Psoas muscle (tissue), 8 donors: ENCODE results near the gene GATAD1. TPM values are rescaled to one million over a fixed set of nuclear protein-coding genes. Genes with fewer than 3 reads are reported as not detected.
A peak's percentile ranks its signal among the peaks of the same experiment; 100 is the strongest.

ENCODE experiments used
- ATAC-seq, 4 donors: fragments of 200-7000 bp; cut with Tn5 transposase; one replicate each; pipeline ENCODE4 v1.9.1; 2020; ENCODE audit warnings: moderate library complexity in 3 of 4, mild to moderate bottlenecking in 2 of 4
- DNase-seq, 2 donors: peaks; one replicate each; pipeline ENCODE4 v3.0.0-alpha.2; 2020
- H3K27ac ChIP-seq: fragments of 200-600 bp; one replicate; pipeline ENCODE4 v1.8.0; 2022
- H3K27me3 ChIP-seq, 3 donors: fragments of 200-600 bp in 1 of 3; one replicate each; pipeline versions ENCODE4 v1.6.1 to v1.8.0; 2013 to 2022; ENCODE audit warnings: low read length in 2 of 3, mild to moderate bottlenecking in 2 of 3, moderate library complexity in 1 of 3; ENCODE audit not compliant: insufficient read depth in 3 of 3
- H3K36me3 ChIP-seq, 2 donors: fragments of 200-600 bp in 1 of 2; one replicate each; pipeline versions ENCODE4 v1.6.1 to v1.8.0; 2013 to 2022; ENCODE audit warnings: low read depth in 1 of 2, mild to moderate bottlenecking in 1 of 2, moderate library complexity in 1 of 2; ENCODE audit not compliant: insufficient read depth in 1 of 2
- H3K4me1 ChIP-seq: fragments of 200-600 bp; one replicate; pipeline ENCODE4 v1.8.0; 2022
- H3K4me3 ChIP-seq: fragments of 200-600 bp; one replicate; pipeline ENCODE4 v1.8.0; 2022; ENCODE audit warnings: mild to moderate bottlenecking
- H3K9me3 ChIP-seq: fragments of 200-600 bp; one replicate; pipeline ENCODE4 v1.8.0; 2022
- CTCF ChIP-seq: fragments of 200-600 bp; IDR thresholded peaks from one replicate; pipeline ENCODE4 v1.8.0; 2022; ENCODE audit warnings: antibody characterized with exemption
- WGBS, 3 donors: extraction: QIAGEN DNeasy Blood & Tissue Kit; methylation state at CpG; one replicate each; pipeline versions ENCODE4 v1.1.6 to v1.1.7; 2013; 5-methylcytosine and 5-hydroxymethylcytosine counted together
- intact Hi-C, 2 donors: fragments of 100-400 bp; cut with DNase I; formaldehyde crosslinking; loops; one replicate each; pipeline versions ENCODE4 v1.11.0 to v1.14.2; 2022
- polyA plus RNA-seq, 3 donors: library from polyadenylated mRNA; stranded (reverse); fragments of 200-250 nt; gene quantifications; one replicate each; pipeline ENCODE4 v1.2.3, GENCODE V29; 2013
- total RNA-seq, 4 donors: library from RNA; stranded (reverse); fragmentation: NEBNext Ultra II Directional in 2 of 4; extraction: Animal tissue kit (Norgen Biotek cat#: 25700) in 2 of 4; gene quantifications; one replicate each; pipeline versions ENCODE4 v1.2.1 to v1.2.4, GENCODE V29; 2021 to 2023
- donor health status: healthy with polysubstance abuse.
- donor health status: DM: no; HTN: no; CAD: no; lungs with moderate emphysema.
- donor health status: Bipolar disorder and iron deficiency.
- donor health status: healthy.
- donor health status: DM: yes; HTN: yes; CAD: no.
- donor health status: DM: no; HTN: no; CAD: no.
- donor health status: DM: no; HTN: no; CAD: no.
- donor health status: DM: yes; HTN: yes; CAD: no.

Gene GATAD1
- total and polyA plus RNA-seq, 7 donors = 7.4 to 12.5 (median 10.5) TPM

GRCh38 chr7:92456236-92456635 lies 9.0 kb downstream of the GATAD1 start:
- no peaks in the 10 kb centered on the region for H3K4me1 ChIP-seq
- no peak overlapping the region for H3K4me3 ChIP-seq
- no peak for TF ChIP-seq CTCF
- H3K27me3 ChIP-seq = no peaks in the 10 kb centered on the region
- H3K27ac ChIP-seq = no peak overlapping the region
- H3K36me3 ChIP-seq = peaks cover 14 to 88% of the 10 kb centered on the region in 2 donors
- 86 to 95% (median 88%) methylated on average over 2 of the region's 2 CpGs for WGBS, 3 donors
- no peak for DNase-seq
- ATAC-seq = no peak
- no peaks in the 10 kb centered on the region for H3K9me3 ChIP-seq
- intact Hi-C loops = no loop called here

GRCh38 chr7:92460109-92460508 lies 12.8 kb downstream of the GATAD1 start:
- Histone ChIP-seq H3K9me3 (no peaks in the 10 kb centered on the region), H3K4me3 (no peak overlapping the region), H3K27me3 (no peaks in the 10 kb centered on the region), H3K36me3 (peaks cover 11 to 87% of the 10 kb centered on the region in 2 donors), H3K4me1 (no peaks in the 10 kb centered on the region), H3K27ac (no peak overlapping the region)
- ATAC-seq = no peak
- DNase-seq = no peak
- TF ChIP-seq CTCF = no peak
- WGBS, 3 donors = 82 to 90% (median 89%) methylated on average over 2 of the region's 2 CpGs
- intact Hi-C loops = loop anchor here in 1 of 2 donors (10.0 kb wide), 1 partner anchor 225 kb away; no protein-coding TSS in a partner anchor

GRCh38 chr7:92460510-92460909 lies 13.2 kb downstream of the GATAD1 start:
- TF ChIP-seq CTCF = no peak
- H3K9me3 ChIP-seq = no peaks in the 10 kb centered on the region
- ATAC-seq (no peak), DNase-seq (no peak)
- peaks cover 11 to 87% of the 10 kb centered on the region in 2 donors for H3K36me3 ChIP-seq
- intact Hi-C loops = loop anchor here in 1 of 2 donors (10.0 kb wide), 1 partner anchor 226 kb away; no protein-coding TSS in a partner anchor
- 90 to 92% (median 92%) methylated on average over 4 of the region's 4 CpGs for WGBS, 3 donors
- no peaks in the 10 kb centered on the region for H3K27me3 ChIP-seq
- no peaks in the 10 kb centered on the region for H3K4me1 ChIP-seq
- no peak overlapping the region for H3K4me3 ChIP-seq
- H3K27ac ChIP-seq = no peak overlapping the region

GRCh38 chr7:92461027-92462003 lies 14.0 kb downstream of the GATAD1 start:
- Histone ChIP-seq H3K4me3 (no peak overlapping the region), H3K4me1 (no peaks in the 10 kb centered on the region), H3K27ac (no peak overlapping the region), H3K36me3 (peaks cover 6 to 86% of the 10 kb centered on the region in 2 donors), H3K9me3 (no peaks in the 10 kb centered on the region), H3K27me3 (no peaks in the 10 kb centered on the region)
- intact Hi-C loops = loop anchor here in 1 of 2 donors (10.0 kb wide), 1 partner anchor 227 kb away; no protein-coding TSS in a partner anchor
- no peak for ATAC-seq
- TF ChIP-seq CTCF = peak; percentile 41
- WGBS, 3 donors = 77 to 82% (median 80%) methylated on average over 8 of the region's 8 CpGs
- no peak for DNase-seq
